SK-N-DZ (cell line): ENCODE data around the gene THBS2.
"Not testable (repeated sequence)": the region's sequence is repeated elsewhere in the genome, so short reads cannot be mapped to it uniquely, and the experiment has no call there.

Experiments
- DNase-seq: peaks from one replicate; pipeline ENCODE4 v3.0.0-alpha.2; 2015; ENCODE audit warnings: low spot score

THBS2 gene

GRCh38 chr6:169185692-169186485 is 67.8 kb downstream of the THBS2 start:
- DNase-seq = no peak

DNA sequence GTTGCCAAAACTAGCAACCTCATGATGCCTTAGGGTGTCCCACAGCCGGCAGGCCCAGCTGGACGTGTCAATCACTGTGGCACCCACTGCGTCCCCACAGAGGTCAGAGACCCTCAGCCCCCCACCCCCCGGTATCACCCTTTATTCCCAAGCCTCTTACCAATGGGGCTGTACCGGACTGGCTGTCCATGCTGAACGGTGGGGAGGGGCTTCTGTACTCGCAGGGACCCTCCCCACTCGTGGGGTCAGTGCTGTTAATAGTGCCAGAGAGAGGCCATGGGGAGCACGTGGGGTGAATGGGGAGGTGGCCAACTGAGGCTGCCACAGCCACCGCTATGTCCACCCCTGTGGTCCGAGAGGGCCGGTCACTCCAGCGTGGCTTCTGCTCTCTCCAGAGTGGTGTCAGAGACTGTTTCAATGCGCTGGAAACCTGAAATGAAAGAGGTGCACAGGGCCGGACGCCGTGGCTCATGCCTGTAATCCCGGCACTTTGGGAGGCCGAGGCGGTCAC is 68.6 kb downstream of the THBS2 start:
- no peak for DNase-seq

GRCh38 chr6:169184419-169184818 is 69.2 kb downstream of the THBS2 start:
- DNase-seq = no peak

DNA sequence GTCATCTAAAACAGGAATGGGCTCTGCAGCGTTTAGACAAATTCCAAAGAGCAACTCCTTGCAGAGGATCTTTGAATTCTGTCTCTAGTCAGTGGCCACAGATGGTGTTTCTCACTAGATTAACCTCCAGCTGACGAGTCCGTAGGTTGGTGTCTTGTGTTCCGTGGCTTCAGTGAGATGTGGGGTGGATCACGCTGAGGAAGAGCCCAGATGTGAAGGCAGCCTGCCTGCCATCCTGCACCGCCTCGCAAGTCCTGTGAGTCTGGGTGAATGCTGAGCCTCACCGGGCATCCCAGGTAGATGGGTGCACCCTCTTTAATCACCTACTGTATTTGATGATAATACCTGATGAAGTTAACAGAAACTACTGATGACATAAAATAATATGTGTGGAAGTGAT is 70.4 kb downstream of the THBS2 start:
- no peak for DNase-seq

DNA sequence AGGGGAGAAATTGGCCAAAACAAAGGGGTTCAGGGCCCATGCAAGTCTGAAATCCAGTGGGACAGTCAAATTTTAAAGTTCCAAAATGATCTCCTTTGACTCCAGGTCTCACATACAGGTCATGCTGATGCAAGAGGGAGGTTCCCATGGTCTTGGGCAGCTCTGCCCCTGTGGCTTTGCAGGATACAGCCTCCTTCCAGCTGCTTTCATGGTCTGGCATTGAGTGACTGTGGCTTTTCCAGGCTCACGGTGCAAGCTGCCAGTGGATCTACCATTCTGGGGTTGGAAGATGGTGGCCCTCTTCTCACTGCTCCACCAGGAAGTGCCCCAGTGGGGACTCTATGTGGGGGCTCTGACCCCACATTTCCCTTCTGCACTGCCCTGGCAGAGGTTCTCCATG is 73.8 kb downstream of the THBS2 start:
- DNase-seq = not testable (repeated sequence)

- no peak for DNase-seq
These were observed 76.0 kb downstream of the THBS2 start for GRCh38 chr6:169177516-169178166.

DNA sequence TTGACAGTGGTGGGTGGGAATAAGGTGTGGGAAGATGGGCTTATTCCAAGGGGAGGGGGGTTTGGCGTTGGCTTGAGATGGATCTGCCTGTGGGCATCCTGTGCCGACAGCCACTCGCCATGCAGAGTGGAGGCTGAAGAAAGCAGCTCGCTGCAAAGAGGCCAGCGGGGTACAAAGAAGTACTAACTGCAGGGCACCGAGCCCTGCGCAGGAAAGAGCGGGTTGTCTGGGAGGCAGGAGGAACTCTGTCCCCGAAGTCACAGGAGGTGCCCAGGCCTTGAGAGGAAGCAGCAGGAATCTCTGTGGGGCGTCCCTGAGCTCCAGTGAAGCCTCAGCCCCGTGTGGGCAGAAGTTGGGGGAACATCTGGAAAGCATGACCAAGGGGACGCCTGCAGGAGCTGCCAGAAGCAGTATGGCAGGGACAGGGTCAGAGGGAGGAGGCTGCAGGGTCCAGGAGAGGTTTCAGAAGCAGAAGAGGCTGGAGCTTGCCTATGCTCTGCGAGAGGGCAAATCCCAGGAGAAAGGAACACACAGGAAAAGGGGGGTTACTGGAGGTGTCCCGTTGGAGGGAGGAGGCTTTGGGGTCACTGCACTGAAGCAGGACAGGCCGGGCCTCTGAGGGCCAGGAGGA is 77.2 kb downstream of the THBS2 start:
- DNase-seq = no peak

GRCh38 chr6:169175360-169175887 is 78.2 kb downstream of the THBS2 start:
- no peak for DNase-seq

GRCh38 chr6:169174516-169175359 is 78.9 kb downstream of the THBS2 start:
- no peak for DNase-seq

DNA sequence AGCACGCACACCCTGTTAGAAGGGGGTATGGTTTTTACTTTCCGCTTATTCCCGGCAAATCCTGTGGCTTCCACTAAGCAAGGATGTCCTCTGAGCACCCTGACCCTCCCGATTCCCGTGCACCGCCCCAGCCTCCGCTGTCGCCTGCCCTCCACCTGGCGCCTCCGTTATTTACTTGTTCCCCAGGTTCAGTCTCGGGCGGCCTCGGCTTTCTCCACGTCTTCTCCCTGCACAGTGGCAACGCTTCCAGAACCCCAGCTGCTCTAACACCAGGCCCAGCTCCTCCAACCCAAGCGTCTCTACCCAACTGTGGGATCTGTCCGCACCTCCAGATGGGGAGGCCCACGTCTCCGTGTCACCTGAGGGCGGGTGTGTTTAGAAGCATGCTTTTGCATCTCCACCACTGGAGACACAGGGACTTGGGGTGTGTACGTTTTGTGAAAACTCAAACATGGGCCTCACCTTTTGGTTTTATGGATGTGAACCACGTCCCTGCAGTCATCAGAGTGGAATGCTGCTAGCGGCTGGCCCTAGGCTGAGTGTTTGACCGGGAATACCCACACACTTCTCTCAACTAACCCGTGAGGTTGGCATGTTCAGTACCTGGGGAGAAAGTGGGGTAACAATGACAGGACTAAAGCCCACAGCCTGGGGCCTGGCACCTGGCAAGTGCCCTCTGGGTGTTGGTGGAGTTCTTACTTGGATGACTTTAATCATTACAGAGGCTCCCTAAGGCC is 79.9 kb downstream of the THBS2 start:
- DNase-seq = no peak

GRCh38 chr6:169172946-169173345 is 80.7 kb downstream of the THBS2 start:
- DNase-seq = no peak

GRCh38 chr6:169172456-169172855 is 81.2 kb downstream of the THBS2 start:
- DNase-seq = no peak

- no peak for DNase-seq
These were observed 81.7 kb downstream of the THBS2 start for GRCh38 chr6:169171951-169172350.

GRCh38 chr6:169171016-169171415 is 82.6 kb downstream of the THBS2 start:
- no peak for DNase-seq

- no peak for DNase-seq
These were observed 83.1 kb downstream of the THBS2 start for GRCh38 chr6:169170583-169170955.

DNA sequence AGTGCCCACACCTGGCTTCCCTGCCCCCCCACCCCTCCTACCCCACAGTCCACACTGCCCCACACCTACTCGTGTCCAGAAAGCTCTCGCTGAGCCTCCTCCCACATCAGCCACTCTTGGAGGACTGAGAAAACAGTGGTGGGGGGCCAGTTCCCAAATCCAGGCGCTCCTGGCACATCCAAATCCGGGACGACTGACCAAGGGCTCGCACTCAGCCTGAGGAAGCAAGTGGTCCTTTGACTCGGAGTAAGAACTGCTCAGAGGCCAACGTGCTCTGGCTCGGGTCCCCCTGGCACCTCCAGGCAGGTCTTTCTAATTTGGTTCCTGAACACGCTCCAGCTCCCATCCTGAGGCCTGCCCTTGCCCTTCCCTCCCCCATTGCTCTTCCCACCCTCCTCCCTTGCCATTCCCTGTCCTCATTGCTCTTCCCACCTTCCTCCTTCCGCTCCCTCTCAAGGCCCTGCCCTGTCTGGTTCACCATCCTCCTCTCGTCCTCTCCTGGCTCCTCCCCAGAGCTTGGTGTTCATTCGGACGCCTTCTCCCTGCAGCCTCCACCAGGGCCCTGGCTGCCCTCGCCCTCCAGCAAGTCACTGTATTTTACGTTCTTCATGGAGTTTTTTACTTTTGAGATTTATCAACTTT is 83.6 kb downstream of the THBS2 start:
- no peak for DNase-seq

DNA sequence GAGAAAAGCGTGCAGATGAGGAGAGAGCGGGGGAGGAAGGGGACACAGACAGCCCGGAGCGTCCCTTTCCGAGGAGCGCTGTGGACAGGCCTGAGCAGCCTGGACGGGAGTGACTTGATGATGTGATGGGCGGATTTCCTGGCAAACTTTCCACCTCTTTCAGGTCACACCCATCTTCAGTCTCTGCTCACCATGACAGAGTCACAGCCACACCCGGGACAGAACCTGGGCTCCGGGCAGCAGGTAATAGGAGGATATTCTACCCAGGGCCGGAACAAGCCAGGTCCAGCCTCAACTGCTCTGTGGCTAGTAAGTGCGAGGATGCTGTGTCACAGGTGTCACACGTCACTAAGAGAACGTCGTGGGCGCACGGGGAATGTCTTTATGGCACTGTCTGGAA is 84.3 kb downstream of the THBS2 start:
- DNase-seq = no peak

GRCh38 chr6:169168706-169169105 is 84.9 kb downstream of the THBS2 start:
- no peak for DNase-seq

- no peak for DNase-seq
These were observed 85.4 kb downstream of the THBS2 start for GRCh38 chr6:169168302-169168630.

DNA sequence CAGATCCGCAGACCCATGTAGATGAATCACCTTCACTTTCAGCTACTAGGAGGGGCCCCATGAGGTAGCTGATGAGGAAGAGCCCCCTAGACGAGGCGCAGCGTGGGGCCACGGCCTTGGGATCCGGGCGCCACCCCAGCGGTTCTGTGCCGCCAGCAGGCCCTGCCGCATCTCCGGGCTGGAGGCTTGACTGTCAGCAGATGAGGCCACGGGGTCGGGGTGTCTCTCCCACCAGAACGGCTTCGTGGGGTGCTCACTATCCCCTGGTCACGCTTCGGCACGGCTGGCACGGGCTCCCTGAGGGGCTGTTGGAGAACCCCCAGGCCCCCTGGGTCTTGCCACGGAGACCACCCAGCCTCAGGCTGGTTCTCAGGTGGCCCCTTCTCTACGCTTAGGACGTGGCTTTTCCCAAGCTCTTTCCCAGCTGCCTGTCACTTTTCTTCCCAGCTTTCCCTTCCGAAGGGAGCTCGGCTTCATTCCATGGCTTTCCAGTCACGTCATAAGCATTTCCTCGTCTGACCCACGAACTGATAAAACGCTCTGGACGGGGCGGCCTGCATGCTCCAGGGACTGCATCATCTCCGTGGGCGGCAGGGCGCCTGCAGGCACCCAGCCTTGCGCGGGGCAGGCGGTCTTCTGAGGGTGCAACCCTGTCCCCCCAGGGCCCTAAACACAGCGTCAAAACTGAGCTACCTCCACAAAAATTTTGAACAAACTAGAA is 85.9 kb downstream of the THBS2 start:
- DNase-seq = no peak
